ENCODE results near the gene CYB5R4. TPM values are rescaled to one million over a fixed set of nuclear protein-coding genes. Genes with fewer than 3 reads are reported as not detected.
"Not testable (repeated sequence)": the region's sequence is repeated elsewhere in the genome, so short reads cannot be mapped to it uniquely, and the experiment has no call there.

Gene CYB5R4
- total and polyA plus RNA-seq, 2 of the 8 experiments (the other 6 are each of a cell fraction or from before 2014, with no cell fraction given): 2.8 to 14.6 TPM

GRCh38 chr6:83946201-83946833 is 86.8 kb downstream of the CYB5R4 start:
- H3K9ac ChIP-seq (replicated peaks in 1 of 4; ENCODE audit: extremely low read depth in 1 of 4, low read depth in 3 of 4, low read length in 3 of 4); H3K14ac ChIP-seq (ENCODE audit: insufficient read length); H2BK12ac ChIP-seq (ENCODE audit: low read depth, low read length); FAIRE-seq; H3K4ac ChIP-seq (replicated peaks; ENCODE audit: insufficient read length, low read depth, low read length); H3K79me2 ChIP-seq (ENCODE audit: control insufficient read depth in 1 of 2, insufficient read depth in 2 of 2, low read length in 2 of 2); H3K23me2 ChIP-seq (ENCODE audit: low read depth, low read length); H2BK20ac ChIP-seq (ENCODE audit: low read length); H2BK5ac ChIP-seq (ENCODE audit: low read depth, low read length); H4K5ac ChIP-seq (ENCODE audit: insufficient read length, low read depth, low read length); H2AK5ac ChIP-seq (ENCODE audit: low read depth, low read length); H3K27me3 ChIP-seq (replicated peaks in 1 of 4; ENCODE audit: control insufficient read depth in 3 of 4, extremely low read depth in 1 of 4, insufficient read depth in 3 of 4, low read length in 3 of 4); H3K4me1 ChIP-seq (replicated peaks in 1 of 4; ENCODE audit: control insufficient read depth in 3 of 4, insufficient read depth in 4 of 4, low read length in 3 of 4); H3K18ac ChIP-seq (ENCODE audit: extremely low read depth, low read length); H2BK120ac ChIP-seq (replicated peaks; ENCODE audit: low read depth, low read length); H3K79me1 ChIP-seq (ENCODE audit: low read depth, low read length); H4K91ac ChIP-seq (replicated peaks; ENCODE audit: insufficient read length, low read length); H4K8ac ChIP-seq (ENCODE audit: extremely low read depth, insufficient read depth, low read length); H3K27ac ChIP-seq (ENCODE audit: low read depth, low read length); H2AFZ ChIP-seq (ENCODE audit: low read length); POLR2A ChIA-PET (ENCODE audit: partially characterized antibody); CTCF ChIA-PET (ENCODE audit: partially characterized antibody); H3K4me3 ChIP-seq (ENCODE audit: extremely low read depth in 1 of 4, insufficient read depth in 2 of 4, low read depth in 3 of 4, low read length in 4 of 4); H3K23ac ChIP-seq (ENCODE audit: insufficient read length); H3K56ac ChIP-seq (replicated peaks; ENCODE audit: insufficient read length, low read depth, low read length); DNase-seq (ENCODE audit: low read depth in 1 of 2, low spot score in 2 of 2); H2BK15ac ChIP-seq (ENCODE audit: low read length); H4K20me1 ChIP-seq (replicated peaks in 1 of 2; ENCODE audit: control insufficient read depth in 1 of 2, insufficient read depth in 2 of 2, low read length in 2 of 2); H3K4me2 ChIP-seq (ENCODE audit: insufficient read depth in 1 of 2, low read depth in 2 of 2, low read length in 2 of 2): not testable (repeated sequence)
- peaks cover 0 to 26% (median 4%) of the 10 kb centered on the region in 4 experiments; a peak in 5 of 8 replicates for H3K36me3 ChIP-seq (ENCODE audit: control insufficient read depth in 2 of 4, insufficient read depth in 4 of 4, low read length in 3 of 4)
- H3K9me3 ChIP-seq (ENCODE audit: insufficient read depth in 2 of 2, low read depth in 1 of 2, low read length in 1 of 2): peaks cover 10 to 28% of the 10 kb centered on the region in 2 experiments
- WGBS, 2 experiments (ENCODE audit: extremely low coverage in 1 of 2, insufficient coverage in 1 of 2, insufficient read length in 1 of 2, insufficient replicate concordance in 2 of 2, low coverage in 1 of 2, low lambda C conversion rate in 2 of 2, missing lambda C conversion rate in 1 of 2): 93% methylated on average over 4 of the region's 4 CpGs; no CpG with 5 or more reads in 1 of the 2 experiments

GRCh38 chr6:83947983-83948382 is 88.5 kb downstream of the CYB5R4 start:
- H2BK15ac ChIP-seq (ENCODE audit: low read length); H3K27me3 ChIP-seq (replicated peaks in 1 of 4; ENCODE audit: control insufficient read depth in 3 of 4, extremely low read depth in 1 of 4, insufficient read depth in 3 of 4, low read length in 3 of 4); H2BK5ac ChIP-seq (ENCODE audit: low read depth, low read length); POLR2A ChIA-PET (ENCODE audit: partially characterized antibody); FAIRE-seq; H3K56ac ChIP-seq (replicated peaks; ENCODE audit: insufficient read length, low read depth, low read length); H3K9ac ChIP-seq (replicated peaks in 1 of 4; ENCODE audit: extremely low read depth in 1 of 4, low read depth in 3 of 4, low read length in 3 of 4); H3K23ac ChIP-seq (ENCODE audit: insufficient read length); H3K4me3 ChIP-seq (ENCODE audit: extremely low read depth in 1 of 4, insufficient read depth in 2 of 4, low read depth in 3 of 4, low read length in 4 of 4); H2BK20ac ChIP-seq (ENCODE audit: low read length); DNase-seq (ENCODE audit: low read depth in 1 of 2, low spot score in 2 of 2); H3K27ac ChIP-seq (ENCODE audit: low read depth, low read length); H4K91ac ChIP-seq (replicated peaks; ENCODE audit: insufficient read length, low read length); H3K4me2 ChIP-seq (ENCODE audit: insufficient read depth in 1 of 2, low read depth in 2 of 2, low read length in 2 of 2); H2AFZ ChIP-seq (ENCODE audit: low read length); H3K4me1 ChIP-seq (replicated peaks in 1 of 4; ENCODE audit: control insufficient read depth in 3 of 4, insufficient read depth in 4 of 4, low read length in 3 of 4); H4K20me1 ChIP-seq (replicated peaks in 1 of 2; ENCODE audit: control insufficient read depth in 1 of 2, insufficient read depth in 2 of 2, low read length in 2 of 2); H3K4ac ChIP-seq (replicated peaks; ENCODE audit: insufficient read length, low read depth, low read length); H3K79me2 ChIP-seq (ENCODE audit: control insufficient read depth in 1 of 2, insufficient read depth in 2 of 2, low read length in 2 of 2); H4K5ac ChIP-seq (ENCODE audit: insufficient read length, low read depth, low read length); H2BK12ac ChIP-seq (ENCODE audit: low read depth, low read length); H3K14ac ChIP-seq (ENCODE audit: insufficient read length); H3K79me1 ChIP-seq (ENCODE audit: low read depth, low read length); H4K8ac ChIP-seq (ENCODE audit: extremely low read depth, insufficient read depth, low read length); H3K18ac ChIP-seq (ENCODE audit: extremely low read depth, low read length); CTCF ChIA-PET (ENCODE audit: partially characterized antibody); H2BK120ac ChIP-seq (replicated peaks; ENCODE audit: low read depth, low read length); H3K23me2 ChIP-seq (ENCODE audit: low read depth, low read length); H2AK5ac ChIP-seq (ENCODE audit: low read depth, low read length): not testable (repeated sequence)
- 94% methylated on average over 2 of the region's 2 CpGs; no CpG with 5 or more reads in 1 of the 2 experiments for WGBS, 2 experiments (ENCODE audit: extremely low coverage in 1 of 2, insufficient coverage in 1 of 2, insufficient read length in 1 of 2, insufficient replicate concordance in 2 of 2, low coverage in 1 of 2, low lambda C conversion rate in 2 of 2, missing lambda C conversion rate in 1 of 2)
- Histone ChIP-seq H3K9me3 (ENCODE audit: insufficient read depth in 2 of 2, low read depth in 1 of 2, low read length in 1 of 2) (peaks cover 4 to 18% of the 10 kb centered on the region in 2 experiments; a peak in 2 of 4 replicates), H3K36me3 (ENCODE audit: control insufficient read depth in 2 of 4, insufficient read depth in 4 of 4, low read length in 3 of 4) (peaks cover 0 to 11% (median 3%) of the 10 kb centered on the region in 4 experiments; a peak in 4 of 8 replicates)
